Umbilical cord (tissue), 2 donors: ENCODE measurements around the gene GALNT9. TPM values are rescaled to one million over a fixed set of nuclear protein-coding genes. Genes with fewer than 3 reads are reported as not detected.
"Not testable (repeated sequence)": the region's sequence is repeated elsewhere in the genome, so short reads cannot be mapped to it uniquely, and the experiment has no call there.

ENCODE experiments used
- DNase-seq: peaks from one replicate; pipeline ENCODE4 v3.0.0-alpha.2; 2015; ENCODE audit warnings: low spot score
- total RNA-seq: library from RNA; depleted of rRNA; stranded (reverse); fragments of >200 nt; gene quantifications from one replicate; pipeline ENCODE4 v1.2.3, GENCODE V29; 2014; ENCODE audit warnings: low replicate concordance; ENCODE audit not compliant: insufficient read depth

Gene GALNT9
- total RNA-seq, 1 donor from 2014 or later, result 1.9 TPM

GRCh38 chr12:132314516-132315233 is 14.7 kb downstream of the GALNT9 start:
- no peak for DNase-seq

- DNase-seq, result no peak
Measured at GRCh38 chr12:132314035-132314434, 15.4 kb downstream of the GALNT9 start.

- DNase-seq, result no peak
Measured at GRCh38 chr12:132313182-132313581, 16.2 kb downstream of the GALNT9 start.

GRCh38 chr12:132312516-132312915 is 16.9 kb downstream of the GALNT9 start:
- no peak for DNase-seq

- DNase-seq, result no peak
Measured at GRCh38 chr12:132311201-132311915, 18.0 kb downstream of the GALNT9 start.

- DNase-seq, result no peak
Measured at GRCh38 chr12:132310181-132311040, 19.0 kb downstream of the GALNT9 start.

GRCh38 chr12:132309596-132310086 is 19.7 kb downstream of the GALNT9 start:
- no peak for DNase-seq

GRCh38 chr12:132308853-132309595 is 20.4 kb downstream of the GALNT9 start:
- DNase-seq, result no peak

GRCh38 chr12:132307976-132308852 is 21.2 kb downstream of the GALNT9 start:
- DNase-seq, result no peak

- DNase-seq, result no peak
Measured at GRCh38 chr12:132306885-132307191, 22.6 kb downstream of the GALNT9 start.

GRCh38 chr12:132305991-132306884 is 23.2 kb downstream of the GALNT9 start:
- DNase-seq, result no peak

GRCh38 chr12:132305560-132305966 is 23.8 kb downstream of the GALNT9 start:
- no peak for DNase-seq

- not testable (repeated sequence) for DNase-seq
Measured at GRCh38 chr12:132304866-132305265, 24.5 kb downstream of the GALNT9 start.

- DNase-seq, result not testable (repeated sequence)
Measured at GRCh38 chr12:132303853-132304373, 25.5 kb downstream of the GALNT9 start.

- DNase-seq, result no peak
Measured at GRCh38 chr12:132302466-132303358, 26.7 kb downstream of the GALNT9 start.

GRCh38 chr12:132300789-132301722 is 28.3 kb downstream of the GALNT9 start:
- no peak for DNase-seq

- no peak for DNase-seq
Measured at GRCh38 chr12:132296063-132296462, 33.3 kb downstream of the GALNT9 start.
